GM18867 (cell line): ENCODE results near the gene UVRAG.
A peak's percentile ranks its signal among the peaks of the same experiment; 100 is the strongest.

Experiments used
- ATAC-seq: cut with Tn5 transposase; IDR thresholded peaks from one replicate; pipeline ENCODE4 v1.9.1; 2021; ENCODE audit warnings: mild to moderate bottlenecking, moderate library complexity; ENCODE audit not compliant: unreplicated experiment

UVRAG gene

GRCh38 chr11:75783416-75784084 is 31.5 kb upstream of the UVRAG start:
- ATAC-seq = no peak

- no peak for ATAC-seq
These were observed 30.9 kb upstream of the UVRAG start for GRCh38 chr11:75784085-75784478.

- ATAC-seq = no peak
These were observed 30.5 kb upstream of the UVRAG start for GRCh38 chr11:75784506-75784905.

- no peak for ATAC-seq
These were observed 29.8 kb upstream of the UVRAG start for GRCh38 chr11:75785187-75785586.

- no peak for ATAC-seq
These were observed 28.8 kb upstream of the UVRAG start for GRCh38 chr11:75786101-75786736.

GRCh38 chr11:75789521-75789920 is 25.5 kb upstream of the UVRAG start:
- no peak for ATAC-seq

- no peak for ATAC-seq
These were observed 24.0 kb upstream of the UVRAG start for GRCh38 chr11:75790986-75791385.

- no peak for ATAC-seq
These were observed 22.8 kb upstream of the UVRAG start for GRCh38 chr11:75792127-75792731.

- no peak for ATAC-seq
These were observed 21.8 kb upstream of the UVRAG start for GRCh38 chr11:75792997-75793800.

GRCh38 chr11:75793966-75794365 is 21.0 kb upstream of the UVRAG start:
- no peak for ATAC-seq

GRCh38 chr11:75795276-75796090 is 19.5 kb upstream of the UVRAG start:
- no peak for ATAC-seq

- no peak for ATAC-seq
These were observed 18.9 kb upstream of the UVRAG start for GRCh38 chr11:75796091-75796435.

GRCh38 chr11:75797116-75797515 is 17.9 kb upstream of the UVRAG start:
- no peak for ATAC-seq

GRCh38 chr11:75797792-75798191 is 17.2 kb upstream of the UVRAG start:
- no peak for ATAC-seq

GRCh38 chr11:75800136-75800675 is 14.8 kb upstream of the UVRAG start:
- ATAC-seq = no peak

GRCh38 chr11:75800728-75801361 is 14.2 kb upstream of the UVRAG start:
- no peak for ATAC-seq

GRCh38 chr11:75801362-75802020 is 13.5 kb upstream of the UVRAG start:
- ATAC-seq = peak; percentile 41

- ATAC-seq = no peak
These were observed 12.7 kb upstream of the UVRAG start for GRCh38 chr11:75802021-75802912.
